Neural progenitor cell (in vitro differentiated cells): ENCODE data around the gene PSEN1.

ENCODE experiments used
- EZH2 ChIP-seq: fragments of 200-600 bp; sonication (generic); IDR thresholded peaks from 2 replicates; pipeline ENCODE4 v1.6.1; 2017; ENCODE audit warnings: antibody characterized with exemption, mild to moderate bottlenecking, moderate library complexity
- EZH2phosphoT487 ChIP-seq: fragments of 200-600 bp; sonication (generic); IDR thresholded peaks from 2 replicates; pipeline ENCODE4 v1.6.1; 2017; ENCODE audit warnings: antibody characterized with exemption
- TF ChIP-seq, protein P1 (sequence below): fragments of 200-600 bp; sonication (generic); IDR thresholded peaks from 2 replicates; pipeline ENCODE4 v1.5.1; 2017; ENCODE audit warnings: antibody characterized with exemption, mild to moderate bottlenecking

- TF ChIP-seq, protein P1, sequence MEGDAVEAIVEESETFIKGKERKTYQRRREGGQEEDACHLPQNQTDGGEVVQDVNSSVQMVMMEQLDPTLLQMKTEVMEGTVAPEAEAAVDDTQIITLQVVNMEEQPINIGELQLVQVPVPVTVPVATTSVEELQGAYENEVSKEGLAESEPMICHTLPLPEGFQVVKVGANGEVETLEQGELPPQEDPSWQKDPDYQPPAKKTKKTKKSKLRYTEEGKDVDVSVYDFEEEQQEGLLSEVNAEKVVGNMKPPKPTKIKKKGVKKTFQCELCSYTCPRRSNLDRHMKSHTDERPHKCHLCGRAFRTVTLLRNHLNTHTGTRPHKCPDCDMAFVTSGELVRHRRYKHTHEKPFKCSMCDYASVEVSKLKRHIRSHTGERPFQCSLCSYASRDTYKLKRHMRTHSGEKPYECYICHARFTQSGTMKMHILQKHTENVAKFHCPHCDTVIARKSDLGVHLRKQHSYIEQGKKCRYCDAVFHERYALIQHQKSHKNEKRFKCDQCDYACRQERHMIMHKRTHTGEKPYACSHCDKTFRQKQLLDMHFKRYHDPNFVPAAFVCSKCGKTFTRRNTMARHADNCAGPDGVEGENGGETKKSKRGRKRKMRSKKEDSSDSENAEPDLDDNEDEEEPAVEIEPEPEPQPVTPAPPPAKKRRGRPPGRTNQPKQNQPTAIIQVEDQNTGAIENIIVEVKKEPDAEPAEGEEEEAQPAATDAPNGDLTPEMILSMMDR = no peak
- TF ChIP-seq EZH2phosphoT487 (no peak), EZH2 (no peak)
These were observed 5.9 kb downstream of the PSEN1 start for GRCh38 chr14:73142216-73142615.
